ENCODE measurements around the gene ARL5A.
"Not testable (repeated sequence)": the region's sequence is repeated elsewhere in the genome, so short reads cannot be mapped to it uniquely, and the experiment has no call there.

Gene ARL5A, protein sequence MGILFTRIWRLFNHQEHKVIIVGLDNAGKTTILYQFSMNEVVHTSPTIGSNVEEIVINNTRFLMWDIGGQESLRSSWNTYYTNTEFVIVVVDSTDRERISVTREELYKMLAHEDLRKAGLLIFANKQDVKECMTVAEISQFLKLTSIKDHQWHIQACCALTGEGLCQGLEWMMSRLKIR

DNA sequence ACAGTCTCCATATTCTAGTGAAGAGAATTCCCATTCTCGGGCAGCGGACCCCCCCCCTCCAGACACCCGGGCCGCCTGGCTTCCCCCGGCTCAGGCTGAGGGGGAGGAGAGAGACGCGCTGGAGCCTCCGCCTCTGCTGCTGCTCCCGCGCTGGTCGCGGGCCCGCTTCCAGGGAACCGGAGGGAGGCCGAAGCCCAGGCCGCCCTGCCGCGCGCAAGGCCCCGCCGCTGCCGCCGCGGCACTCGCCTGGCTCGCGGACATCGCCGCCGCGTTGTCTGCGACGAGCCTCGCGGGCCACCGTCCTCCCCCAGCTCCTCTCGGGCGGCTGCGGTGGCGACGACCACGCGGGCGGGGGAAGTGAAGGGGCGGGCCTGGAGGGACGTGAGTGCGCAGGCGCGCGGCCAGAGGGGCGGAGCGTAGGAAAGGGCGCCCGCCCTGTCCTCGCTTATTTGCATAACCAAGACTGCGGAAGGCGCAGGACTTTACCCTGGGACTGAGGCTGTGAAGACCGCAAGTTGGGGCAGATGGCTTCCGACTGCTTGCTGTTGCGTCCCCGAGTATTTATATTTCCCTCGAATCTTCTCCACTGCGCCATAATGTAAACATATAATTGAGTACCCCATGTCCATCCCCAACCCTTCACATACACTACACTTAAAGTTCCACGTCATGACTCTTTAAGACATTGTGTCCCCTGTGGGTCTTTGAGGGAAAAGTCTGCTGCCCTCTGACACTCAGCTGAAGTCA, at the start of gene ARL5A:
ARL5A (minus strand) TSS at position 279 of the 747 bp plus-strand sequence; CDS start at position 34, 245 bp downstream.
- TF ChIP-seq, protein P1, sequence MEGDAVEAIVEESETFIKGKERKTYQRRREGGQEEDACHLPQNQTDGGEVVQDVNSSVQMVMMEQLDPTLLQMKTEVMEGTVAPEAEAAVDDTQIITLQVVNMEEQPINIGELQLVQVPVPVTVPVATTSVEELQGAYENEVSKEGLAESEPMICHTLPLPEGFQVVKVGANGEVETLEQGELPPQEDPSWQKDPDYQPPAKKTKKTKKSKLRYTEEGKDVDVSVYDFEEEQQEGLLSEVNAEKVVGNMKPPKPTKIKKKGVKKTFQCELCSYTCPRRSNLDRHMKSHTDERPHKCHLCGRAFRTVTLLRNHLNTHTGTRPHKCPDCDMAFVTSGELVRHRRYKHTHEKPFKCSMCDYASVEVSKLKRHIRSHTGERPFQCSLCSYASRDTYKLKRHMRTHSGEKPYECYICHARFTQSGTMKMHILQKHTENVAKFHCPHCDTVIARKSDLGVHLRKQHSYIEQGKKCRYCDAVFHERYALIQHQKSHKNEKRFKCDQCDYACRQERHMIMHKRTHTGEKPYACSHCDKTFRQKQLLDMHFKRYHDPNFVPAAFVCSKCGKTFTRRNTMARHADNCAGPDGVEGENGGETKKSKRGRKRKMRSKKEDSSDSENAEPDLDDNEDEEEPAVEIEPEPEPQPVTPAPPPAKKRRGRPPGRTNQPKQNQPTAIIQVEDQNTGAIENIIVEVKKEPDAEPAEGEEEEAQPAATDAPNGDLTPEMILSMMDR (conservative IDR thresholded peaks at IDR 0.05; ENCODE audit: low read depth, low read length): no peak
- peak; percentile 97 for DNase-seq (ENCODE audit: low read depth)
- peak within 1 kb of the TSS; percentile 87 for H3K4me3 ChIP-seq (ENCODE audit: low read depth, low read length)

DNA sequence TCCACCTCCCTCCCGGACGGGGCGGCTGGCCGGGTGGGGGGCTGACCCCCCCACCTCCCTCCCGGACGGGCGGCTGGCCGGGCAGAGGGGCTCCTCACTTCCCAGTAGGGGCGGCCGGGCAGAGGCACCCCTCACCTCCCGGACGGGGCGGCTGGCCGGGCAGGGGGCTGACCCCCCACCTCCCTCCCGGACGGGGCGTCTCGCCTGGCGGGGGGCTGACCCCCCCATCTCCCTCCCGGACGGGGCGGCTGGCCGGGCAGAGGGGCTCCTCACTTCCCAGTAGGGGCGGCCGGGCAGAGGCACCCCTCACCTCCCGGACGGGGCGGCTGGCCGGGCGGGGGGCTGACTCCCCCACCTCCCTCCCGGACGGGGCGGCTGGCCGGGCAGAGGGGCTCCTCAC, 47.4 kb upstream of the ARL5A start:
- not testable (repeated sequence) for DNase-seq (ENCODE audit: low read depth); H3K4me3 ChIP-seq (ENCODE audit: low read depth, low read length)

DNA sequence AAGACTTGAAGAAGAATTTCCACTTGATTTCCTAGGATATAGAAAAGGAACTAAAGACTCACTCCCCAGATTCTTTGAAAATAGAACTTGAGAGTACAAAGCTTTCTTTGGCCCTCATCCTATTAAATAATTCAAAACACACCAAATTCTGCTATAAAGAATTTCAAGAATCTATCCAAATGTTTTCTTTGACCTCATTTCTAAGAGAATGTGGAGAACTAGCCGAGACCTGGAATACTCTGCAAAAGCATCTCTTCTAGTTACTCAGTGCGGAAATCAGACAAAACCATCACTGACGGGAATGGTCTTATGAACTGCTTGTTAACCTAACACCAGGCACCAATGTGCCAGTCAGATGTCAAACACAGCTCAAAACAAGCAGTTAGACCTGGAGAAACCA, 44.2 kb upstream of the ARL5A start:
- TF ChIP-seq, protein P1 (conservative IDR thresholded peaks at IDR 0.05; ENCODE audit: low read depth, low read length): no peak
- DNase-seq (ENCODE audit: low read depth): no peak

DNA sequence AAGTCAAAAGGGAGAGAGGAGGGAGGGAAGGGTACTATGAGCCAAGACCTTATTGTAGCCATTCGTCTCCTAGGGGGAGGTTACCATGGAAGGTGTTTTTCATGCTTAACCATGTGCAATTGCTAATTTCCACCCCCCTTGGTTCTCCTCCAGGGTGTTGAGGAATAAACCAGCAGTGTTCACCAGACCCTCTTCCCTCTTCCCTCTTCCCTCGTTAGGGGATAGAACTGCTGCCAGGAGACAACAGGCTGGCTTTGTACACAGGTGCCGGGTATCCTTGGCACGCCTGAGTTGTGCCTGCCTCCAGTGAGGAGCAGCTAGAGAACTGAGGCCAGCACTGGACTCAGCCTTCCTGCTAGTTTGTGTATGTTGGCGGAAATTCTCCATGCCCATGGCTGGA, 41.1 kb upstream of the ARL5A start:
- DNase-seq (ENCODE audit: low read depth): no peak
- H3K4me3 ChIP-seq (ENCODE audit: low read depth, low read length): no peak overlapping the region
- TF ChIP-seq, protein P1 (conservative IDR thresholded peaks at IDR 0.05; ENCODE audit: low read depth, low read length): no peak

More for the DNA sequence above, 44.2 kb upstream of the ARL5A start:
- H3K4me3 ChIP-seq (ENCODE audit: low read depth, low read length): no peak overlapping the region

DNA sequence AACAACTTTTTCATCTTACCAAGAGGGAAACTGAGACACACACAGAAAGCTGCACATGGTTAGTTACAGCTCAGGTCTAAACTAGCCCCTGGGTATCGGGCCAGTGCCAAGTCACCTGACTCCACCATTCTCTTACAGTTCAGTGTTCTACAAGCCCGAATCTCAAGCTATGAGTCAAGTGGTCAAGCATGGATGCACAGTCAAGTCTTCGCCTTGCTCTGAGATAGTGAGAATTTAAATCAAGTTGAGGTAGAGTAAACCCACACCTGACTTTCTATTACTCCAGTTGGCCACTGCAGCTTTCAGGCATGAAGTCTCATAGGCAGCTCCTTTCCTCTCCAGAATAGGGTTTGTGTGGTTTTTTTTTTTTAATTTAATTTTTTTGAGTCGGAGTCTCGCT, 34.5 kb upstream of the ARL5A start:
- TF ChIP-seq, protein P1 (conservative IDR thresholded peaks at IDR 0.05; ENCODE audit: low read depth, low read length): no peak
- H3K4me3 ChIP-seq (ENCODE audit: low read depth, low read length): no peak overlapping the region
- no peak for DNase-seq (ENCODE audit: low read depth)

DNA sequence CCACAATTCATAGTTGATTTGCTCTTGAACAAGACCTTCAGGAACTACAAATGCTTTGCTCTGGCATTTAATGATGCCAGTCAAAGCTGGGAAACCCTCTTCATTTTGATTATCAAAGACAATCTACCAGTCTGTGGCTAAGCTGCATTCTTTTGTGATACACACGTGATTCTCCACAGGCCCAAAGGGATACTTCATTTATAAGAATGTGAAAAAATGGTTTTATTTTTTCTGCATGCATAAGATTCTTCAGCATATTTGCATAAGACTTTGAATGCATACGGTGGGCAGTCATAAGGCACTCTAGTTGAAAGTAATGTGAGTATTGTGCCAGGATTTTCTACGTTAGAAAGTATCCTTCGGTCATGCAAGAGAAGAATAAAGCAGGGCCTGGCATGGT, 33.0 kb upstream of the ARL5A start:
- no peak for DNase-seq (ENCODE audit: low read depth)
- H3K4me3 ChIP-seq (ENCODE audit: low read depth, low read length): no peak overlapping the region
- TF ChIP-seq, protein P1 (conservative IDR thresholded peaks at IDR 0.05; ENCODE audit: low read depth, low read length): no peak

DNA sequence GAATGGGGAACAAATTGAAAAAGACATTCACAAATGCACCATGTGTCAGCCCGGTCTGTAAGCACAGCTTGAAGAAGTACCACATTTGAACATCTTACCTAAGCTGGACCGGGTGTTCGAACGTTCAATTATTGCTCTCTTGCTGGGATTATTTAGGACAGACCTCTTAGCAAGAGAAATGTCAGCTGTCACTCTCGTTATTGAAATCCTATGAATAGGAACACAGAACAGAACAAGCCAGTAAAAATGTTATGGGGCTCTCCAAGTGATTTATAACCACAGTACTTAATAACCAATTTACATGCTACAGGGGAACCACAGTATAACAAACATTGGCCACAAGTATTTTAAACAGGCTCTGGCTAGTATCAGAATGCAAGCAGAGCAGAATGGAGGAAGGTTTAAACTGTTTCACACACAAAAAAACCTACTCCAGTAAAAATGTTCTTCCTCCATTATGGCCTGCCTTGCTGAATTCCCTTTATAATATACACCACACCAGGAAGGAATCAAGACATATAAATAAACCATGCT, 32.5 kb upstream of the ARL5A start:
- no peak overlapping the region for H3K4me3 ChIP-seq (ENCODE audit: low read depth, low read length)
- no peak for DNase-seq (ENCODE audit: low read depth)
- TF ChIP-seq, protein P1 (conservative IDR thresholded peaks at IDR 0.05; ENCODE audit: low read depth, low read length): no peak
